ENCODE data around the gene PSG11. TPM values are rescaled to one million over a fixed set of nuclear protein-coding genes. Genes with fewer than 3 reads are reported as not detected.
"Not testable (repeated sequence)": the region's sequence is repeated elsewhere in the genome, so short reads cannot be mapped to it uniquely, and the experiment has no call there.

PSG11 gene
- polyA plus RNA-seq, 1 donor = not detected

- not testable (repeated sequence) for DNase-seq
Measured at GRCh38 chr19:42988206-42988605, 38.1 kb downstream of the PSG11 start.

- DNase-seq = no peak
Measured at GRCh38 chr19:42985588-42985987, 40.7 kb downstream of the PSG11 start.

GRCh38 chr19:42982111-42982510 is 44.2 kb downstream of the PSG11 start:
- DNase-seq = not testable (repeated sequence)

- DNase-seq = not testable (repeated sequence)
Measured at GRCh38 chr19:42971451-42971850, 54.8 kb downstream of the PSG11 start.

GRCh38 chr19:42965176-42965575 is 61.1 kb downstream of the PSG11 start:
- DNase-seq = no peak

GRCh38 chr19:42961119-42961518 is 65.2 kb downstream of the PSG11 start:
- no peak for DNase-seq

Other genes starting within 250 kb of the PSG11 start
- gene PSG1, start 146.8 kb downstream of the PSG11 start, polyA plus RNA-seq (ENCODE audit: insufficient read length) = not detected
- not detected for gene PSG6, start 108.6 kb downstream of the PSG11 start, polyA plus RNA-seq (ENCODE audit: insufficient read length)
- gene PSG7, start 89.3 kb downstream of the PSG11 start, polyA plus RNA-seq (ENCODE audit: insufficient read length) = not detected
- gene PSG2, start 56.2 kb upstream of the PSG11 start, polyA plus RNA-seq (ENCODE audit: insufficient read length) = not detected
- gene PSG5, start 160.1 kb upstream of the PSG11 start, polyA plus RNA-seq (ENCODE audit: insufficient read length) = 0.12 TPM
- gene PSG4, start 179.2 kb upstream of the PSG11 start, polyA plus RNA-seq (ENCODE audit: insufficient read length) = 0.42 TPM
- gene PSG9, start 243.1 kb upstream of the PSG11 start, polyA plus RNA-seq (ENCODE audit: insufficient read length) = not detected